Stimulated activated CD4-positive, alpha-beta T cell treated with anti-CD3 and anti-CD28 coated beads, Interleukin-1b, Interleukin-23, amount 100 ng/mL, for 1 hour (primary cell): ENCODE data around the gene NF2.

ENCODE experiments used
- DNase-seq, 2 donors: peaks; one replicate each; pipeline ENCODE4 v3.0.0-alpha.2; 2020; ENCODE audit warnings: low read depth in 2 of 2

Gene NF2

DNA sequence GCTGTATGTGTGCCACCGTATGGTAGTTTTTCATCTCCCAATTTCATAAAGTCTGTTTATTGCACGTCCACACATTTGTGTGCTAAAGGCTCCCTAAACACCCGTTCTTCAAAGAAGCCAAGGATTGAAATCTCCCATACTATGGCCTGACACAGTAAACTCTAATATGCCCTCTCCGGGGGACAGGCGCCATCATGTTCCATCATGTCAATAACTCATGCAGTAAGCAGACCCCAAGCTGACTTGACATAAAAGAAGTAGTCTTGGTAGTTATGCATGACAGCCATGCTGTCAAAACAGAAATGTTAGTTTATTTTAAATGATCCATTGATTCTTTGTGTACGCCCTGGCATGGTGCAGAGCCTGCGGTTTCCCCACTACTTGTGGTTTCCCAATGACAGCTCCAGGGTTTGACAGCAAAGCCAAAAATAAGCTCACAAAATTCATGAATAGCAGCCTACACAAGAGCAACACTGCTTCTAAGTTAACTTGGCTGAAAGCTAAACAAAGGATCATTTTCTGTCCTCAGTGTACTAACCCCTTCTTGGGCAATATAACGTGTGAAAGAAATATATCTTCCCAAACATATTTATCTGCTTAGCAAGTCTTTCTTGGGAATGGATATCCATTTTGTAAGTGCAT, 59.9 kb downstream of the NF2 start:
- no peak for DNase-seq

GRCh38 chr22:29665486-29665885, 62.1 kb downstream of the NF2 start:
- no peak for DNase-seq

- DNase-seq = no peak
Observed at GRCh38 chr22:29668673-29669072, 65.2 kb downstream of the NF2 start.

DNA sequence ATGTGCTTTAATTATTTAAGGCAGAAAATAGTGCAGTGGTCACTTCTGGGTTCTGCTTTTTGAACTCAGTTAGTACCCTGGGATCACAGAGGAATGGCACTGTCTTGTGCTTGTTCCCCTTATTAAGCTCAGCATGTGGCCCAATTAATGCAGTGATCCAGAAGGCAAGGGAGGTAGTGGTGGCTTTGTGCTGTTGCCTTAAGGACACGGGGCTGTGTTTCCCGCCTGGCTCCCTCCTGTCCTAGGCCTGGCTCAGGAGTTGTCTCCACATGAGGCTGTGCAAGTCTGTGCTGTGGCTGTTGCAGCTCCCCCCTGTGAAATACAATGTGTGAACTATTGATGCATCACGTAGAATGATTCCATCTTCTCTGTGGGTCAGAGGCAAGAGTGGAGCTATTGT, 67.2 kb downstream of the NF2 start:
- DNase-seq = no peak

- no peak for DNase-seq
Observed at GRCh38 chr22:29673361-29674066, 70.1 kb downstream of the NF2 start.

DNA sequence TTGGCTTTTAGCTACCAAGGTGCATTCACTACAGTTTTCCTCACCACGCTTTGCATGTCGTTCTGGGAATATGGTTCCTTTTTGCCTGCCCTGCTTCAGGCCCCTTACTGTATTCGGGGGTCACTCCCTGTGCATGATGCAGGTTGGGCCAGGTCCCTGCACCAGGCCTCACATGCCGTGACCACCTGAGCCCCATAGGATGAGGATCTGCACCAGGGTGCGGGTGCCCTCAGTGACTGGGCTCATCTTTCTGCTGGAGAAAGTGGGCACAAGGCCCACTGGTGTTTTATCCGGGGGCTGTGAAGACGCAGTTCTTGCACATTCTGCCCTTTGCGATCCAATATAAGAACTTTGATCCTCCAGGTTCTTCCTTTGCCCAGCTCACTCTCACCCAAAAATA, 70.7 kb downstream of the NF2 start:
- no peak for DNase-seq

DNA sequence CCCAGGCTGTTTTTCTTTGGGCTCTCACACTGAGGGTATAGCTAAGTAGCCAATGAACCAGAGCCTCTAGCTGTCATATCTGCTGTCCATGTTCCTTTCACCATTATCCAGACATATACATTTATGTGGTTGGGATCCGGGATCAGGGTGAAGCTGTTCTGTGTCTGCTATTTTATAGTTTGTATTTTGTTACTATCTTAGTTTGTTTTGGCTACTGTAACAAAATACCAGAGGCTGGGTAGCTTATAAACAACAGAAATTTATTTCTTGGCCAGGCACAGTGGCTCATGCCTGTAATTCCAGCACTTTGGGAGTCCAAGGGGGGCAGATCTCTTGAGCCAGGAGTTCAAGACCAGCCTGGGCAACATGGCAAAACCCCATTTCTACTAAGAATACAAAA, 75.9 kb downstream of the NF2 start:
- DNase-seq = no peak

DNA sequence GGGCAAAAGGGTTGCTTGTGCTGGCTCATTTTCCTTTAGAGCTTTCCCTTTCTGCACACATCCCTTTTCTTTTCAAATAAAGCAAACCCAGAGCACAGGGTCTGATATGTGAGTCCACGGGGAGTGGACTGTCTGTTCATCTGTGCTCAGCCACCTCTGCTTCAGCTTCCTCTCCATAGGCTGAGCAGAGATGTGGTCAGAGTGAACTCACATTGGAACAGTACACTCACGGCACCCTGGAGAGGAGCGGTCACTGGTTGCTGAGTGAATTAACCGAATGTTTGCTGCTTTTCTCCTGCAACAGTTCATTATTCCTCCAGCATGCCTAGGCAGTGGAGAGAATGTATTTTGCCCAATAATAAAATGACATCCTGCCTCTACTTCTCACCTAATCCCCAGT, 80.1 kb downstream of the NF2 start:
- no peak for DNase-seq

GRCh38 chr22:29684244-29684643, 80.8 kb downstream of the NF2 start:
- DNase-seq = no peak

GRCh38 chr22:29689206-29689879, 85.9 kb downstream of the NF2 start:
- no peak for DNase-seq

DNA sequence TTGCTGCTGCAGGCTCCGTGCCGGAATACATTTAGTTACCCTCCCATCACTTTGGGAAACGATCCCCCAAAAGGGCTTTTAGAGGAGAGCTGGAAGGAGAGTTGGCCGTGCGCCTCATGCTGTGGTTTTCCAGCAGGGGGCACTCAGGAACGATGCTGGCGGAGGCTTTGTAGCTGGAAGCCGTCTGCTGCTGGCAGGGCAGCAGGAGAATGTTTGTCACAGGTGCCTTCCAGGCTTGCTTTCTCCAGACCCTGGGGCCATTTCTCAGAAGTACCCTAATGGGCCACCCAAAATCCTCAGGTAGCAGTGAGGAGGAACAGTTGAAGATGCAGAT, 86.4 kb downstream of the NF2 start:
- DNase-seq = peak in 1 of 2 donors; percentile 19

DNA sequence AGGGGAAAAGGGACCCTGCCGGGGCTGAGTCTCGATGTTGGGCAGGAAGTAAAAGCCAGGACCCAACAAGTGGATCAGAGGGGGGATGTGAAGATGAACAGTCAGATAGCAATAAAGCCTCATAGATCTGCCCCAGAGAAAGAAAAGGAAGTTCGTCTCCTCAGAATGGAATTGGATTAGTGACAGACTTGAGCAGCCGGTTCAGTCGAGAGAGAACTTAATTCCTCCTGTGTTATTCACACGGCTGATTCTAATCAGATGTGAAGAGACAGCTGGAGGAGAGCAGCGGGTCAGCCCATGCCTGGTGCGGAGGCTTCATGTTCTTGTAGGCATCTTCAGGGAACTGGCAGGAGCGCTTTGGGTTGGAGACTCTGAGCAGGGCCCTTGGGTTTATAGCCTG, 87.0 kb downstream of the NF2 start:
- DNase-seq = no peak

DNA sequence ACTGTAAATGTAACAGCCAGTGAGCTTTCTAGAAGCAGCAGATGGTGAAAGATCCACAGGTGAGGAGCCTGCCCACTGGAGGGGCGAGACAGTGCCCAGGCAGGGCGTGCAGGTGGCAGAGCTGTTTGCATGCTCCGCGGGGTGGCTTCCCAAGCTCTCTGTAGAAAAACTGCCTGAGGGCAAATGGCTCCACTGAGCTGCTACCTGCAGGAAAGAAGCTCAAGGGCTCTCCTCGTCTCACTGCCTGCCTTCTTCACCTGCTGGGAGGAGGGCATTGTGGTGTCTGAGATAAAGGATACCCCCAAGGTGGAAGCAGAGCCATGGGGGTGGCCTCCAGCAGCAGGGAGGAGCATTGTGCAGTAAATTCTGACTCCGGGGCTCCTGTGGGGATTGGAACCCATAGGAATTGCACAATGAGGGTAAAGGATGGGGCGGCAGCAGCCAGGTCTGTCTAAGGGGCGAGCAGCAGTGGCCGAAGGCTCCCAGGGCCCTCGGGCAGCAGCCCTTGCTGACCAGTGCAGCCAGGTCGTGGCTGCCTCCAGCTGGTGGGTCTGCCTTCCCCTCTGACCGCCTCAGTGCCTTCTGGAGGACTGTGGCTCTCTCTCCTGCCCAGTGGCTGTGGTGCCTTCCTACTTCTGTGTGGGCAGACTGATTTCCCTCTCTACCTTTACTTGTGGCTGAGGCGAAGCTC, 88.3 kb downstream of the NF2 start:
- DNase-seq = no peak

GRCh38 chr22:29692327-29692640, 88.9 kb downstream of the NF2 start:
- no peak for DNase-seq

GRCh38 chr22:29693161-29693560, 89.7 kb downstream of the NF2 start:
- no peak for DNase-seq

GRCh38 chr22:29693671-29694070, 90.2 kb downstream of the NF2 start:
- no peak for DNase-seq

DNA sequence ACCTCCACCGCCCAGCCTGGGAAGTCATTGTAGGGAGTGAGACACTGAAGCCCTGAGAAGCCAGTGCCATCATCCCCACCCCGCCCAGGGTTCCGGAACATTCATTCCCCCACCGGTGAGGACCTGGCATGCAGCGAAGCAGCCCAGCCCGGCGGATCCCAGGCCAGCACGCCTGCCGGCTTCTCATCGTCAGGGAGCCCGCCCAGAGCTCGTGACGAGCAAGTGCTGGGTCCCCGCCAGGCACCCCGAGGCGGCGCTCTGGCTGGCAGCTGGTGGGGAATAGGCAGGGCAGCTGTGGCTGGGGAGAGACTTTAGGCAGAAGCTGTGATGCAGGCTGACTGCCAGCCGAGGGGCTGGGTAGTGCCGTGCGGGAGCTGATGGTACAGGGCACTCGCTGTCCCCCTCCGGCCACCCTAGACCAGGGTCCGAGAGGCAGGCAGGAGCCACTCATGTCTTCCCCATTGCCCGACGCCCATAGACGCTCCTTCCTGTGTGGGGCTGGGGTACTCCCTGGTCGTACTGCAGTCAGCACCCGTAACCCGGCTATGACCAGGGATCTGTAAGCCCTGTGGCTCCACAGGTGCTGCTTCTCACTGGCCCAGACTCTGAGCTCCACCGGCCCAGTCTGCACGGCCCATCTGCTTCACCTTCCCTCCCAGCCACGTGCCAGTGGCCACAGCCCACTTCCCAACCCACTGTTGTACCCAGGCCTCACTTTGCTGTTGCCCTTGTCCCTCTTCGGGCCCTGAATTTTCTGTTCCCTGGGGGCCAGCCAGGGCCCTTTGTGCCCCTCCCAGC, 91.9 kb downstream of the NF2 start:
- DNase-seq = no peak

DNA sequence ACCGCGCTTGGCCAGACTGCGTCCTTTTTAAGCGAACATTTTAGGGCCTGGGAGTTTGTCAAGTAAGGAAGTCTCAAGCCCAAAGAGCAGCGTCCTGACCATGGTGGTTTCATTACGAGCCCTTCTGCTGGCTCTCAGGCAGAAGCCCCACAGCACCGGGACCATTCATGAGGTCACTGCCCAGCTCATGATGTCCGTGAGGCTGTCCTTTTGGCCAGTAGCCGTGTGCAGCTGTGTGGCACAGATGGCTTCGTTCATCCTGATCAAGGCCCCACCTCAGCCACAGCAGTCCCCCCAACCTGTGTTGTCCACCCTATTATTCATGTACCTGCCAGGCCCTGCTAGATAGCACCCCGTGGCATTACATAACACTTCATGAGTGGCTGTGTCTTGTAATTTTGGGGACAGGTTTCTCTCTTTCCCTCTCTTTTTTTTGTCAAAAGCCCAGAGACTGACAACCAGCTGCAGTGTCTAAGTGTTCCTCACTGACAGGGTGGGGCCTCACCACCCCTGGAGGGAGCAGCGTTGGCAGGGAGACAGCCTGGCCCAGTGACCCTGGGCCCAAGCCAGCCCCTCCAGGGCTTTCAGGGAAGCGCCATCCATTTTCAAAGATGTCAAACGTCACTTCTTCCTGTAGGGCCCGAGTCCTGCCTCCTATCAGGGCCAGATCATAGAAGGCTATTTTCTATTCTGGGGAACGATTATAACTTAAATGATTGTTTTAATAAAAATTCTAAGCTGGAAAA, 94.6 kb downstream of the NF2 start:
- no peak for DNase-seq

DNA sequence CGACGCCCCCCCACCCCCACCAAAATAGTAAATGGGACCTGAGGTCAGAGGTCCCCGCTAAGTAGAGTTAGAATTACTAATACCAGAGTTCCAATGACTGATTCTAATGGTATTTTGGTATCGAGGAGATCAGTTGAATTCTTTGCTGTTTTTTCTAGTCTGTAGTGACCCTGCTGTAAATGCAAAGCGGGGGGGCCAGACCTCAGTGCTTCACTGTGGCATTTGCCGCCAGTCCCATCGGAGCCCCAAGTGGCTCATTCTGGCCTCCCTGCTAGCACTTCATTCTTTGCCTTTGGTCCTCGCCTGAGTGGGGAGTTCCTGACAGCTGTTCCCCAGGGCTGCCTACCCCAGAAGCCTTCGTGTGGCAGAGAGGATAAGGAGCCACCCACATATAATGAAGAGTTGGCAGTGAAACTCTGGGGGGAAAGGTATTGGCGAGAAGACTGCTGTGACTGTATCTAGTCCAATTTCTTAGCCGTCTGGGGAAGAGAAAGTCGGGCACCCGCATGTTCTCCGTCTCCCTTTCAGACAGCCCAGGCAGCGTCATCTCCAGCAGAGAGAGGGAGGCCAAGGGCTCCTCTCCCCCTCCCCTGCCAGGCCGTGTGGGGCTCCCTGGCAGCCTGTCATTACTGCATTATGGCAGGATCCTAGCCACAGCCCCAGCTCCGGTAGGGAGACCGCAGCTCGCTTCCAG, 96.9 kb downstream of the NF2 start:
- DNase-seq = no peak

DNA sequence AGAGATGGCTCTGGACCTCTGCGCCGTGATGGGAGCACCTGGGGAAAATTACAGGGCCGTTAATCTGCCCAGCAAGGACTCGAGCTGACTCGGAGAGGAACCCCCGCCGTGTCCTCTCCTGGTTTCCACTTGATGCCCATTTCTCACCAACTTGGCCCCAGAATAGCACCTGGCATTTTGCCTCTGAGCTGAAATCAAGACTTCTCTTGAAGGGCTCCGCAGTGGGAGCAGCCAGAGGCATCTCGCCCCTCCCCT, 97.4 kb downstream of the NF2 start:
- no peak for DNase-seq
